ENCODE results near the gene WTIP.
"Not testable (repeated sequence)": the region's sequence is repeated elsewhere in the genome, so short reads cannot be mapped to it uniquely, and the experiment has no call there.

The WTIP gene

GRCh38 chr19:34464785-34465184 is 16.8 kb upstream of the WTIP start:
- not testable (repeated sequence) for H2BK15ac ChIP-seq (ENCODE audit: low read depth, poor library complexity, severe bottlenecking); DNase-seq; H3K9me3 ChIP-seq (ENCODE audit: control insufficient read depth, low read length); H3K4ac ChIP-seq (ENCODE audit: low read depth in 1 of 2, low read length in 2 of 2); H2BK12ac ChIP-seq (ENCODE audit: low read length in 2 of 2); H3K18ac ChIP-seq (ENCODE audit: low read depth in 1 of 2, low read length in 2 of 2); H2AFZ ChIP-seq (ENCODE audit: low read depth, low read length); H2AK5ac ChIP-seq (ENCODE audit: low read length, severe bottlenecking); H3K14ac ChIP-seq (ENCODE audit: low read length in 2 of 2); H3K4me3 ChIP-seq (ENCODE audit: insufficient read depth in 1 of 2, low read depth in 1 of 2, low read length in 2 of 2); H3K27me3 ChIP-seq (ENCODE audit: control insufficient read depth in 1 of 2, insufficient read depth in 1 of 2, low read length in 2 of 2); H4K91ac ChIP-seq (ENCODE audit: low read length); H3K27ac ChIP-seq (ENCODE audit: low read length, poor library complexity, severe bottlenecking); H4K8ac ChIP-seq (ENCODE audit: low read length); H3K23ac ChIP-seq (ENCODE audit: low read length in 2 of 2); H3K4me2 ChIP-seq (ENCODE audit: low read length, poor library complexity, severe bottlenecking); H2BK5ac ChIP-seq (ENCODE audit: low read depth, low read length, poor library complexity, severe bottlenecking); H3K9ac ChIP-seq (ENCODE audit: low read length); H3K4me1 ChIP-seq (ENCODE audit: control insufficient read depth, insufficient read depth, low read depth, low read length); H2BK120ac ChIP-seq (ENCODE audit: low read depth, low read length)
- Histone ChIP-seq H3K36me3 (ENCODE audit: control insufficient read depth in 1 of 2, insufficient read depth in 2 of 2, low read depth in 1 of 2, low read length in 2 of 2) (peaks cover 44 to 99% of the 10 kb centered on the region in 2 experiments), H3K79me1 (replicated peaks; ENCODE audit: low read length, poor library complexity, severe bottlenecking) (peaks cover 40% of the 10 kb centered on the region)
- WGBS: over 99% methylated on average over 4 of the region's 4 CpGs

DNA sequence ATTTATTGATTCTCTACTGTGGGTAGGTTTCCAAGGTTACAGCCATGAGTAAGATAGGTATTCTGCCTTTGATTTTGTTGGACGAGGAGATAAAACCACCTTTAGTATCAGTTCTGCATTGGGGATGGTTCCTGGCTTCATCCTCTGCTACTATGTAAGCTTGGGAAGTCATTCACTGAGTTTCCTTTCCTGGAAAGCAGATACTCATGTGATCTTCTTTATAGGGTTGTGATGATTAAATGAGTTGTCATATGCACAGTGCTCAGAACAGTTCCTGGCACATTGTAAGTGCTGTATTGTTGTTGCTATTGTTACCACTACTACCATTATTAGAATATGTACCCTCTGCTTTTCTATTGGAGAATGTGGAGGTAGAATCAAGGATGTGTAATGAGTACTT is 13.1 kb upstream of the WTIP start:
- Histone ChIP-seq H2BK15ac (ENCODE audit: low read depth, poor library complexity, severe bottlenecking) (no peak overlapping the region), H3K9ac (ENCODE audit: low read length) (no peak overlapping the region), H2AK5ac (ENCODE audit: low read length, severe bottlenecking) (no peak overlapping the region), H4K8ac (ENCODE audit: low read length) (no peak overlapping the region), H3K27me3 (ENCODE audit: control insufficient read depth in 1 of 2, insufficient read depth in 1 of 2, low read length in 2 of 2) (no peaks in the 10 kb centered on the region), H3K27ac (ENCODE audit: low read length, poor library complexity, severe bottlenecking) (no peak overlapping the region), H3K79me1 (replicated peaks; ENCODE audit: low read length, poor library complexity, severe bottlenecking) (peaks cover 25% of the 10 kb centered on the region), H2BK120ac (ENCODE audit: low read depth, low read length) (no peak overlapping the region), H3K4me2 (ENCODE audit: low read length, poor library complexity, severe bottlenecking) (no peak overlapping the region), H2AFZ (ENCODE audit: low read depth, low read length) (no peak overlapping the region), H3K23ac (ENCODE audit: low read length in 2 of 2) (no peak overlapping the region), H3K4ac (ENCODE audit: low read depth in 1 of 2, low read length in 2 of 2) (no peak overlapping the region), H3K18ac (ENCODE audit: low read depth in 1 of 2, low read length in 2 of 2) (no peak overlapping the region), H3K14ac (ENCODE audit: low read length in 2 of 2) (no peak overlapping the region), H2BK12ac (ENCODE audit: low read length in 2 of 2) (no peak overlapping the region), H3K4me1 (ENCODE audit: control insufficient read depth, insufficient read depth, low read depth, low read length) (peaks cover 2% of the 10 kb centered on the region), H2BK5ac (ENCODE audit: low read depth, low read length, poor library complexity, severe bottlenecking) (no peak overlapping the region), H3K36me3 (ENCODE audit: control insufficient read depth in 1 of 2, insufficient read depth in 2 of 2, low read depth in 1 of 2, low read length in 2 of 2) (peaks cover 43 to 96% of the 10 kb centered on the region in 2 experiments), H3K4me3 (ENCODE audit: insufficient read depth in 1 of 2, low read depth in 1 of 2, low read length in 2 of 2) (no peak overlapping the region), H3K9me3 (ENCODE audit: control insufficient read depth, low read length) (no peaks in the 10 kb centered on the region), H4K91ac (ENCODE audit: low read length) (no peak overlapping the region)
- WGBS: 100% methylated on average over 1 of the region's 1 CpG
- no peak for DNase-seq

GRCh38 chr19:34469026-34469425 is 12.5 kb upstream of the WTIP start:
- not testable (repeated sequence) for H3K27ac ChIP-seq (ENCODE audit: low read length, poor library complexity, severe bottlenecking); H2AK5ac ChIP-seq (ENCODE audit: low read length, severe bottlenecking); H3K4me2 ChIP-seq (ENCODE audit: low read length, poor library complexity, severe bottlenecking); H3K4ac ChIP-seq (ENCODE audit: low read depth in 1 of 2, low read length in 2 of 2); H2BK5ac ChIP-seq (ENCODE audit: low read depth, low read length, poor library complexity, severe bottlenecking); H3K4me3 ChIP-seq (ENCODE audit: insufficient read depth in 1 of 2, low read depth in 1 of 2, low read length in 2 of 2); H2BK120ac ChIP-seq (ENCODE audit: low read depth, low read length); H3K9me3 ChIP-seq (ENCODE audit: control insufficient read depth, low read length); H2AFZ ChIP-seq (ENCODE audit: low read depth, low read length); H3K27me3 ChIP-seq (ENCODE audit: control insufficient read depth in 1 of 2, insufficient read depth in 1 of 2, low read length in 2 of 2); H3K23ac ChIP-seq (ENCODE audit: low read length in 2 of 2); H3K18ac ChIP-seq (ENCODE audit: low read depth in 1 of 2, low read length in 2 of 2); H3K14ac ChIP-seq (ENCODE audit: low read length in 2 of 2); H4K8ac ChIP-seq (ENCODE audit: low read length); H2BK15ac ChIP-seq (ENCODE audit: low read depth, poor library complexity, severe bottlenecking); H3K9ac ChIP-seq (ENCODE audit: low read length); H2BK12ac ChIP-seq (ENCODE audit: low read length in 2 of 2); DNase-seq; H3K4me1 ChIP-seq (ENCODE audit: control insufficient read depth, insufficient read depth, low read depth, low read length); H4K91ac ChIP-seq (ENCODE audit: low read length)
- 93% methylated on average over 3 of the region's 5 CpGs for WGBS
- Histone ChIP-seq H3K36me3 (ENCODE audit: control insufficient read depth in 1 of 2, insufficient read depth in 2 of 2, low read depth in 1 of 2, low read length in 2 of 2) (peaks cover 43 to 93% of the 10 kb centered on the region in 2 experiments), H3K79me1 (replicated peaks; ENCODE audit: low read length, poor library complexity, severe bottlenecking) (peaks cover 23% of the 10 kb centered on the region)

DNA sequence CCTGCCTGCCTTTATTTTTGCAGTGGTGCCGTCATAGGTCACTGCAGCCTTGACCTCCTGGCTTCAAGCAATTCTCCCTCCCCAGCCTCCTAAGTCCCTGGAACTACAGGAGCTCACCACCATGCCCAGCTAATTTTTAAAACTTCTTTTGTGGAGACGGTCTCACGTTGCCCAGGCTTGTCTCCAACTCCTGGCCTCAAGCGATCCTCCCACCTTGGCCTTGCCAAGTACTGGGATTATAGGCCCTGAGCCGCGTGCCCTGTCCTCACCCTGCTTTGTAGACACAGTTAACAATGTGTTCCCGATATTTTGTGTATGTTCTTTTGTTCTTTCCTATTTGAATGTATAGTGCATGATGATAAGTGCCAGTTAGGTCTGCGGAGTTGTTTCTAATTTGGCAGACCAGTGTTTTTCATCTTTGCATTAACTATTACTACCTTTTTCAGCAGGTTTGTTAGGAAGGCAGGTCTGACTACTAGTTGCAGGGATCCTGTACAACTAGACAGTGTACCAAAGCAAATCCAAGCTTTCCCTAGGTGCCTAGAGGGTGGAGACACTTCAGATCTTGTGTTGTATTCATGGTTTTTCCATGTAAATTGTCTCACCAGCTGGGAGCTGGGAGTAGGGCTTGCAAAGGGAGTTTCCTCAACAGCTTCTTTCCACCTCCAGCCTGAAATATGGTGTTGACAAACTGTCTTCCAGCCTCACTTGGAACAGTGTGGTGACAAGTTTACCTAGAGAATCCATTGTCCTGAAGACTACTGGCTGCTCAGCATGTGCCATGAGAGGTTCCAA is 9.5 kb upstream of the WTIP start:
- H3K36me3 ChIP-seq (ENCODE audit: control insufficient read depth in 1 of 2, insufficient read depth in 2 of 2, low read depth in 1 of 2, low read length in 2 of 2): peaks cover 29 to 63% of the 10 kb centered on the region in 2 experiments
- WGBS: 94% methylated on average over 8 of the region's 8 CpGs

More for the DNA sequence above, 9.5 kb upstream of the WTIP start:
- no peak for DNase-seq
- no peak overlapping the region for H3K18ac ChIP-seq (ENCODE audit: low read depth in 1 of 2, low read length in 2 of 2)
- no peak overlapping the region for H3K4ac ChIP-seq (ENCODE audit: low read depth in 1 of 2, low read length in 2 of 2)
- H2BK15ac ChIP-seq (ENCODE audit: low read depth, poor library complexity, severe bottlenecking): no peak overlapping the region
- H3K14ac ChIP-seq (ENCODE audit: low read length in 2 of 2): no peak overlapping the region
- peaks cover 11% of the 10 kb centered on the region for H3K79me1 ChIP-seq (replicated peaks; ENCODE audit: low read length, poor library complexity, severe bottlenecking)
- no peak overlapping the region for H4K91ac ChIP-seq (ENCODE audit: low read length)
- H3K4me2 ChIP-seq (ENCODE audit: low read length, poor library complexity, severe bottlenecking): no peak overlapping the region
- no peaks in the 10 kb centered on the region for H3K9me3 ChIP-seq (ENCODE audit: control insufficient read depth, low read length)
- H2BK12ac ChIP-seq (ENCODE audit: low read length in 2 of 2): no peak overlapping the region
- H2BK5ac ChIP-seq (ENCODE audit: low read depth, low read length, poor library complexity, severe bottlenecking): no peak overlapping the region
- no peak overlapping the region for H2AFZ ChIP-seq (ENCODE audit: low read depth, low read length)
- H3K27me3 ChIP-seq (ENCODE audit: control insufficient read depth in 1 of 2, insufficient read depth in 1 of 2, low read length in 2 of 2): no peaks in the 10 kb centered on the region
- H3K9ac ChIP-seq (ENCODE audit: low read length): no peak overlapping the region
- no peak overlapping the region for H3K23ac ChIP-seq (ENCODE audit: low read length in 2 of 2)
- H3K4me1 ChIP-seq (ENCODE audit: control insufficient read depth, insufficient read depth, low read depth, low read length): peaks cover 11% of the 10 kb centered on the region
- no peak overlapping the region for H4K8ac ChIP-seq (ENCODE audit: low read length)
- no peak overlapping the region for H2AK5ac ChIP-seq (ENCODE audit: low read length, severe bottlenecking)
- H3K27ac ChIP-seq (ENCODE audit: low read length, poor library complexity, severe bottlenecking): no peak overlapping the region
- no peak overlapping the region for H2BK120ac ChIP-seq (ENCODE audit: low read depth, low read length)
- H3K4me3 ChIP-seq (ENCODE audit: insufficient read depth in 1 of 2, low read depth in 1 of 2, low read length in 2 of 2): no peak overlapping the region
